Measurements from ENCODE around the gene GM2A. TPM values are rescaled to one million over a fixed set of nuclear protein-coding genes. Genes with fewer than 3 reads are reported as not detected.
"Not testable (repeated sequence)": the region's sequence is repeated elsewhere in the genome, so short reads cannot be mapped to it uniquely, and the experiment has no call there.

The GM2A gene
- total RNA-seq, 3 donors from 2014 or later (not counting 1 experiment from before 2014, with no cell fraction given), result 9.6 to 15.9 (median 15.6) TPM

DNA sequence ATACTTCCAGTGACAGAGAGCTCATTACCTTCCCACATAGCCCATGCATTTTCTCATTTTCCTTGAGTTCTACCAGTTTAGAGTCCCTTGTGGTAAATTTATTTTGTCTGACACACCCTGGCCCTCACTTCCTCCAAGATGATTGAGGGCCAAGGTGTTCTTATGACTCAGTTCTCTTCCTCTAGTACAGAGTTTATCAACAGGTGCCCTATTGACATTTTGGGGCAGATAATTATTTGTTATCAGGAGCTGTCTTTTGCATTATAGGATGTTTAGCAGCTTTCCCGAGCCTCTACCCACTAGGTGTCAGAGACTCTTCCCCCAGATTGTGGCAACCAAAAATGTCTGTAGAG, 43.5 kb downstream of the GM2A start:
- peaks cover 10 to 42% of the 10 kb centered on the region in 2 donors for H3K27me3 Mint-ChIP-seq (ENCODE audit: low read depth in 2 of 2)
- no peak overlapping the region for H3K4me3 Mint-ChIP-seq
- H3K9me3 Mint-ChIP-seq, result no peaks in the 10 kb centered on the region
- H3K4me1 Mint-ChIP-seq, result peaks cover 0 to 4% of the 10 kb centered on the region in 2 donors
- no peak overlapping the region for H3K27ac Mint-ChIP-seq
- Histone ChIP-seq H3K27me3 (ENCODE audit: control insufficient read depth, insufficient read depth, low read length) (no peaks in the 10 kb centered on the region), H3K4me3 (ENCODE audit: low read length) (no peak overlapping the region), H3K4me1 (ENCODE audit: control insufficient read depth, insufficient read depth, low read length) (no peaks in the 10 kb centered on the region), H3K9me3 (ENCODE audit: control insufficient read depth, insufficient read depth, low read length) (no peaks in the 10 kb centered on the region), H3K36me3 (ENCODE audit: control insufficient read depth, insufficient read depth, low read length) (no peaks in the 10 kb centered on the region), H3K27ac (ENCODE audit: low read length) (no peak overlapping the region)
- intact Hi-C loops (cut with micrococcal nuclease), result no loop called here
- WGBS (ENCODE audit: insufficient coverage), result 67% methylated on average over 1 of the region's 1 CpG
- DNase-seq, result no peak
- H3K36me3 Mint-ChIP-seq, result no peaks in the 10 kb centered on the region
- no peak for TF ChIP-seq CTCF (IDR thresholded peaks at IDR 0.05)
- no peak for ATAC-seq

DNA sequence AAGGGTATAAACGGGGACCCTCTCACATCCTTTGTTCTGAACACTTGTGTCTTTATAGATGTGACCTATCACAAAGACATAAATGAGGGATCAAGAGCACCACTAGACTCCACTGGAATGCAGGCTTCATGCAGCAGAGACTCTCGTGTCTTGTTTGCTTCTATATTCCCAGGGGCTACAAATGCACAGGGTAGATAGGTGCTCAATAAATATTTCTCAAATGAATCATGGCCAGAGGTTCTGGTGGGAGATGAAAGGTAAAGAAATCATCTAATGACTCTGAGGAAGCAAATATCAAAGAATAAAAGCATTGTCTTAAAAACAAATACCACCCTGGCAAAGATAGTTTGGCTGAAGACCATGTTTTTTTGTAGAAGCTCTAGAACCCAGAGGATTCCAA, 44.0 kb downstream of the GM2A start:
- WGBS (ENCODE audit: insufficient coverage), result 88% methylated on average over 2 of the region's 2 CpGs

DNA sequence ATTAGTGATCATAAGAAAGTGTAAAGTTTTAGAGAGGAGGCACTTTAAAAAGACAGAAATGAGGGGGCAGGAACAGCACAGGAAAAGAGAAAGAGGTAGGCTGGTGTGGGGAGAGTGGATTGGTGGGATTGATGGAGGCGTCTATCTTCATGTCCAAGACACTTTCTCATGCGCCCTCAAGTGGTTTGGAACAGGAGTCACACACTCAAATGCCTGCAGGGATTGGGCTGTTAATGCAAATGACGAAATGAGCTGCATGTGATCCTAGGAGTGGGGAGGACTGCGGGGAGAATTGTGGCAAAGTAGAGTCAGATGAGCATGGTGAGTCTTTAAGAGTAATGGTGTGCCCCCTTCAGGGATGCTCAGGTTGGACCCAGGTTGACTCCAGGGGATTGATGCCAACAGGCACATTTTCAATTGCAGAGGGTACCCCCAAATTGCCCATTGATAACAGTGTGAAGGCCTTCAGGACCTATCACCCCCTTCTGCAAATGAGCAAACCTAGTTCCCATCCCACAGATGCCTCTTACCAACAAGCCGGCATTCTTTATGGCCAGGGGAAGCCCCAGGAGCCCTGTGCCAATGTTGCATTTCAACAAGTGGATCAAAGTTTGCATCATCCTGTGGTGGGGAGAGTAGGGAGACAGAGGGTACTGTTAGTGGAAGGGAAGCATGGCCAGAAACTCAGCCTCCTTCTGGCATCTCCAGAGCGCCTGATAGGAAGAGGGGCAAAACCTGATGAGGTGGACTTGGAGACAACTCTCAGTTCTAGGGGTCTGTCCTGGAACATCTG, 45.3 kb downstream of the GM2A start:
- DNase-seq (peak in 1 of 2 donors; percentile 36), ATAC-seq (no peak)
- no peaks in the 10 kb centered on the region for H3K27me3 ChIP-seq (ENCODE audit: control insufficient read depth, insufficient read depth, low read length)
- no peaks in the 10 kb centered on the region for H3K4me1 ChIP-seq (ENCODE audit: control insufficient read depth, insufficient read depth, low read length)
- H3K36me3 ChIP-seq (ENCODE audit: control insufficient read depth, insufficient read depth, low read length), result no peaks in the 10 kb centered on the region
- Mint-ChIP-seq H3K27ac (no peak overlapping the region), H3K9me3 (no peaks in the 10 kb centered on the region), H3K27me3 (ENCODE audit: low read depth in 2 of 2) (peaks cover 20 to 42% of the 10 kb centered on the region in 2 donors), H3K4me1 (peaks cover 0 to 4% of the 10 kb centered on the region in 2 donors), H3K36me3 (no peaks in the 10 kb centered on the region), H3K4me3 (no peak overlapping the region)
- H3K27ac ChIP-seq (ENCODE audit: low read length), result no peak overlapping the region
- H3K9me3 ChIP-seq (ENCODE audit: control insufficient read depth, insufficient read depth, low read length), result no peaks in the 10 kb centered on the region
- intact Hi-C loops (cut with micrococcal nuclease), result no loop called here
- H3K4me3 ChIP-seq (ENCODE audit: low read length), result no peak overlapping the region
- 64% methylated on average over 6 of the region's 6 CpGs for WGBS (ENCODE audit: insufficient coverage)
- TF ChIP-seq CTCF (IDR thresholded peaks at IDR 0.05), result no peak

More for the DNA sequence above, 44.0 kb downstream of the GM2A start:
- Mint-ChIP-seq H3K27me3 (ENCODE audit: low read depth in 2 of 2) (peaks cover 12 to 42% of the 10 kb centered on the region in 2 donors), H3K36me3 (no peaks in the 10 kb centered on the region), H3K4me3 (no peak overlapping the region), H3K27ac (no peak overlapping the region), H3K4me1 (peaks cover 0 to 4% of the 10 kb centered on the region in 2 donors), H3K9me3 (no peaks in the 10 kb centered on the region)
- intact Hi-C loops (cut with micrococcal nuclease), result no loop called here
- no peaks in the 10 kb centered on the region for H3K9me3 ChIP-seq (ENCODE audit: control insufficient read depth, insufficient read depth, low read length)
- TF ChIP-seq CTCF (IDR thresholded peaks at IDR 0.05), result no peak
- ATAC-seq, result no peak
- H3K4me3 ChIP-seq (ENCODE audit: low read length), result no peak overlapping the region
- no peak overlapping the region for H3K27ac ChIP-seq (ENCODE audit: low read length)
- no peak for DNase-seq
- no peaks in the 10 kb centered on the region for H3K27me3 ChIP-seq (ENCODE audit: control insufficient read depth, insufficient read depth, low read length)
- no peaks in the 10 kb centered on the region for H3K4me1 ChIP-seq (ENCODE audit: control insufficient read depth, insufficient read depth, low read length)
- no peaks in the 10 kb centered on the region for H3K36me3 ChIP-seq (ENCODE audit: control insufficient read depth, insufficient read depth, low read length)

- Mint-ChIP-seq H3K9me3 (no peaks in the 10 kb centered on the region), H3K4me1 (no peaks in the 10 kb centered on the region), H3K36me3 (no peaks in the 10 kb centered on the region), H3K4me3 (no peak within 1 kb of the TSS), H3K27me3 (ENCODE audit: low read depth in 2 of 2) (peaks cover 23% of the 10 kb centered on the region in 2 donors), H3K27ac (no peak within 1 kb of the TSS)
- no peak for ATAC-seq
- Histone ChIP-seq H3K36me3 (ENCODE audit: control insufficient read depth, insufficient read depth, low read length) (no peaks in the 10 kb centered on the region), H3K4me3 (ENCODE audit: low read length) (no peak within 1 kb of the TSS), H3K27ac (ENCODE audit: low read length) (no peak within 1 kb of the TSS), H3K9me3 (ENCODE audit: control insufficient read depth, insufficient read depth, low read length) (no peaks in the 10 kb centered on the region), H3K4me1 (ENCODE audit: control insufficient read depth, insufficient read depth, low read length) (no peaks in the 10 kb centered on the region), H3K27me3 (ENCODE audit: control insufficient read depth, insufficient read depth, low read length) (peaks cover 2% of the 10 kb centered on the region)
- intact Hi-C loops (cut with micrococcal nuclease), result no loop called here
- 85% methylated on average over 2 of the region's 2 CpGs for WGBS (ENCODE audit: insufficient coverage)
- TF ChIP-seq CTCF (IDR thresholded peaks at IDR 0.05), result no peak
- no peak for DNase-seq
Observed at GRCh38 chr5:151303666-151304065, 50.7 kb downstream of the GM2A start, which contains the start of gene SLC36A3. TSS of gene SLC36A3 (minus strand) at chr5:151303766. CDS start at chr5:151303354, 412 bp downstream.

GRCh38 chr5:151309266-151309665, 56.3 kb downstream of the GM2A start:
- DNase-seq; H3K4me3 Mint-ChIP-seq; H3K36me3 ChIP-seq (ENCODE audit: control insufficient read depth, insufficient read depth, low read length); H3K4me1 ChIP-seq (ENCODE audit: control insufficient read depth, insufficient read depth, low read length); H3K9me3 Mint-ChIP-seq; ATAC-seq; H3K27ac Mint-ChIP-seq; H3K36me3 Mint-ChIP-seq; H3K9me3 ChIP-seq (ENCODE audit: control insufficient read depth, insufficient read depth, low read length); intact Hi-C loops (cut with micrococcal nuclease); H3K4me3 ChIP-seq (ENCODE audit: low read length); H3K4me1 Mint-ChIP-seq; H3K27me3 ChIP-seq (ENCODE audit: control insufficient read depth, insufficient read depth, low read length); H3K27ac ChIP-seq (ENCODE audit: low read length): not testable (repeated sequence)
- WGBS (ENCODE audit: insufficient coverage), result 97% methylated on average over 27 of the region's 27 CpGs
- H3K27me3 Mint-ChIP-seq (ENCODE audit: low read depth in 2 of 2), result peaks cover 19 to 27% of the 10 kb centered on the region in 2 donors
